Right cardiac atrium (tissue), 5 donors: ENCODE results near the gene SLC43A2. TPM values are rescaled to one million over a fixed set of nuclear protein-coding genes. Genes with fewer than 3 reads are reported as not detected.
"Not testable (repeated sequence)": the region's sequence is repeated elsewhere in the genome, so short reads cannot be mapped to it uniquely, and the experiment has no call there.

Source experiments
- ATAC-seq, 2 donors: fragments of 200-7000 bp; cut with Tn5 transposase; one replicate each; pipeline versions ENCODE4 v1.8.0 to v1.9.1; 2020; ENCODE audit warnings: moderate library complexity in 2 of 2, mild to moderate bottlenecking in 1 of 2
- DNase-seq, 3 donors: peaks; one replicate each; pipeline ENCODE4 v3.0.0-alpha.2; 2020
- H3K27ac ChIP-seq: one replicate; pipeline ENCODE4 v1.5.1; 2013; ENCODE audit warnings: mild to moderate bottlenecking, low read length, control low read depth, moderate library complexity
- H3K27me3 ChIP-seq: one replicate; pipeline ENCODE4 v1.6.1; 2013; ENCODE audit not compliant: control insufficient read depth, insufficient read depth
- H3K4me1 ChIP-seq: one replicate; pipeline ENCODE4 v1.6.1; 2013; ENCODE audit warnings: low read length; ENCODE audit not compliant: control insufficient read depth, insufficient read depth
- H3K4me3 ChIP-seq: one replicate; pipeline ENCODE4 v1.5.1; 2013; ENCODE audit warnings: low read length, control low read depth
- H3K9me3 ChIP-seq: one replicate; pipeline ENCODE4 v1.6.1; 2013; ENCODE audit warnings: low read length; ENCODE audit not compliant: control insufficient read depth
- WGBS: extraction: QIAGEN DNeasy Blood & Tissue Kit; methylation state at CpG from one replicate; pipeline ENCODE4 v1.1.7; 2013; 5-methylcytosine and 5-hydroxymethylcytosine counted together
- intact Hi-C, 4 donors: fragments of 100-400 bp; cut with DNase I; formaldehyde crosslinking; loops; one replicate each; pipeline versions ENCODE4 v1.11.0 to v1.14.0; 2022 to 2023
- polyA plus RNA-seq: library from polyadenylated mRNA; stranded (reverse); fragments of 200-250 nt; gene quantifications from one replicate; pipeline ENCODE4 v1.2.3, GENCODE V29; 2013
- total RNA-seq, 4 donors: library from RNA; stranded (reverse); fragmentation: NEBNext Ultra II Directional; extraction: Animal tissue kit (Norgen Biotek cat#: 25700); gene quantifications; one replicate each; pipeline ENCODE4 v1.2.1, GENCODE V29; 2021
- donor health status: healthy with polysubstance abuse.
- donor health status: DM: no; HTN: yes; CAD: no.
- donor health status: DM: no; HTN: no; CAD: no.
- donor health status: DM: no; HTN: yes; CAD: no; lungs with severe emphysema.
- donor health status: DM: yes; HTN: yes; CAD: no.

The SLC43A2 gene
- total and polyA plus RNA-seq, 5 donors, result 3.4 to 6.7 (median 5.2) TPM

- DNase-seq (peak; percentile 88 to 97 (median 96)), ATAC-seq (peak; percentile 64 to 69)
- Histone ChIP-seq H3K27ac (peak overlapping the region; percentile 43), H3K27me3 (no peaks in the 10 kb centered on the region), H3K9me3 (no peaks in the 10 kb centered on the region), H3K4me1 (no peaks in the 10 kb centered on the region), H3K4me3 (no peak overlapping the region)
- 17% methylated on average over 19 of the region's 19 CpGs for WGBS
- intact Hi-C loops, result loop anchor here in 3 of 4 donors (2.0 to 5.0 kb wide), 3 partner anchors 53 to 453 kb away; partner anchors contain the start of genes SLC43A2 (in 2 of the 3) and RTN4RL1 (in 1 of the 3)
Observed at GRCh38 chr17:1573932-1574696, 54.5 kb downstream of the SLC43A2 start.

- 79% methylated on average over 5 of the region's 5 CpGs for WGBS
- H3K4me3 ChIP-seq, H3K27me3 ChIP-seq, H3K27ac ChIP-seq, DNase-seq, H3K9me3 ChIP-seq, H3K4me1 ChIP-seq, ATAC-seq: not testable (repeated sequence)
- intact Hi-C loops, result loop anchor here in 1 of 4 donors (5.0 kb wide), 1 partner anchor 455 kb away; the partner anchor contains the start of gene RTN4RL1
Observed at GRCh38 chr17:1572646-1573045, 56.0 kb downstream of the SLC43A2 start.

- no peak for ATAC-seq
- WGBS, result 79% methylated on average over 18 of the region's 18 CpGs
- intact Hi-C loops, result loop anchor here in 1 of 4 donors (5.0 kb wide), 1 partner anchor 456 kb away; the partner anchor contains the start of gene RTN4RL1
Observed at GRCh38 chr17:1571341-1571704, 57.3 kb downstream of the SLC43A2 start.

DNA sequence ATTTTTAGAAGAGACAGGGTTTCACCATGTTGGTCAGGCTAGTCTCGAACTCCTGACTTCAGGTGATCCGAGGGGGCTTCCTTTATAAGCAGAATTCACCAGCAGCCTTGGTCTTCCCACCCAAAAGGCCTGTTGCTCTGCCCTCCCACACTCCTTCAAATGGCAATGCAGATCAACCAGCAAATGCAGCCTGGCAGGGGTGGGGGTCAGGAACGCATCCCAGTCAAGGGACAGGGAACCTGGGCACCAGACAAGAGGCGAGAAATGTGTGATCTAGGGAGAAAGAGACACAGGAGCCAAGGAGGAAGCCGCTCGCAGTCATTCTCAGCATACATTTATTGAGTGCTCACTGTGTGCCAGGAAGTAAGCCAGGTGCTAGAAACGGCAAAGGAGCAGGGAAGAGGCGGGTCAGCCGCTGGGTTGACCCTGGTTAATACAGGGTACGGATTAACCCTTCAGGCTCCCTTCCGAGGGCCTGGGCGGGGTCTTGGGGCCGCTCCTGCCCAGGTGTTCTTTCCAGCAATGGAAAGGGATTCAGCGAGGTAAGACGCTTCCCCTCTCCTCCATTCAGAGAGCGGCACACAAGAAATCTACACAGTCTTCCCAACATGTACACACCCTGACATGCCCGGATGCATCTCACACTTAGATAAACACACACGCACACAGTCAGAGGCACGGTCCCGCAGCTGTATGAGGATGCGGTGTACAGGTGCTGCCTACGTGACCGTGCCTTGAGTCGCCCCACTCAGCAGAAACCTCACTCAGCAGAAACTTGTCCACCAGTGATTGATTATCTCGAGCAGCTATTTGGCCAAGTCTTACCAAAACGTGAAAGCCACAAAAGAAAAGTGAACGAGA, 59.5 kb downstream of the SLC43A2 start:
- 69% methylated on average over 27 of the region's 27 CpGs for WGBS
- intact Hi-C loops, result no loop called here
- H3K9me3 ChIP-seq, result no peaks in the 10 kb centered on the region
- H3K4me1 ChIP-seq, result no peaks in the 10 kb centered on the region
- H3K4me3 ChIP-seq, result no peak overlapping the region
- H3K27ac ChIP-seq, result no peak overlapping the region
- no peaks in the 10 kb centered on the region for H3K27me3 ChIP-seq
- ATAC-seq, result no peak
- DNase-seq, result peak in 1 of 3 donors; percentile 9

More at GRCh38 chr17:1571341-1571704, 57.3 kb downstream of the SLC43A2 start:
- Histone ChIP-seq H3K4me3 (no peak overlapping the region), H3K27me3 (no peaks in the 10 kb centered on the region), H3K27ac (no peak overlapping the region), H3K4me1 (no peaks in the 10 kb centered on the region), H3K9me3 (no peaks in the 10 kb centered on the region)
- DNase-seq, result no peak

DNA sequence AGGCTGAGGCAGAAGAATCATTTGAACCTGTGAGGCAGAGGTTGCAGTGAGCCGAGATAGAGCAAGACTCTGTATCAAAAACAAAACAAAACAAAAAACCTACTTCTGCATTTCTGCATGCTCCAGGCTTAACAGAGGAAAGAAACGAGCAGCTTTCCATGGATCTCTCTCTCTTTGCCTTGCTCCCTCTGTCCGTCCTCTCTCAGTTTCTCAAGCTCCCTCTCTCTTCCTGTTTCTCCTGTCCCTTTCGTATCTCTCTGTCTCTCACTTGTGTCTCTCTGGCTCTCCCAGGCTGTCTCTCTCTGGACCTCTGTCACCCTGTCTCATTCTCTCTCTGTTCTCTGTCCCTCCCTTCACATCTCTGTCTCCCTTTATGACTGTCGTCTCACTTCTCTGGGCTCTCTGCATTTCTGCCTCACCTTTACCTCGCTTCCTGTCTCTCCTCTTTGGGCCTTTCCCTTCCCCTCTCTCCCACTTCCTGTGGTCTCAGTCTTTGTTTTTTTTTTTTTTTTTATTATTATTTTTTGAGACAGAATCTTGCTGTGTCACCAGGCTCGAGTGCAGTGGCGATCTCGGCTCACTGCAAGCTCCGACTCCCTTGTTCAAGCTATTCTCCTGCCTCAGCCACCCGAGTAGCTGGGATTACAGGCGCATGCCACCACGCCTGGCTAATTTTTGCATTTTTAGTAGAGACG, 62.0 kb downstream of the SLC43A2 start:
- Histone ChIP-seq H3K27ac (no peak overlapping the region), H3K9me3 (no peaks in the 10 kb centered on the region), H3K27me3 (no peaks in the 10 kb centered on the region), H3K4me1 (peaks cover under 1% of the 10 kb centered on the region), H3K4me3 (no peak overlapping the region)
- intact Hi-C loops, result no loop called here
- ATAC-seq, result no peak
- WGBS, result 56% methylated on average over 14 of the region's 14 CpGs
- DNase-seq, result peak in 1 of 3 donors; percentile 2

DNA sequence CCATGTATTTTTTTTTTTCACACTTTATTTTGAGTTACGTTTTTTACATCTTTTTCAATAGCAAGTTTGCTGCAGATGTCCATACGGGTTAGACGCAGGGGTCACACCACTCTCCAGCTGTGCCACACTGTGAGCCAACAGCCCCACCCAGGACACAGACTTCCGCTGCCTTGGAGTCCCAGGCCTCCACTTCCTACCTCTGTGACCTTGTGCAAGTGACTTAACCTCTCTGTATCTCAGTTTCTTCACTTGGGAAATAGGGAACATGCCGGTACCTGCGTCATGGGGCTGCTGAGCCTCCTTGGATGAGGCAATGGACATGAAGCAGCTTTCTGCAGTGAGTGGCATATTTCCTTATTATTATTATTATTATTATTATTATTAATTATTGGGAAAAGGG, 62.8 kb downstream of the SLC43A2 start:
- Histone ChIP-seq H3K27me3 (no peaks in the 10 kb centered on the region), H3K27ac (no peak overlapping the region), H3K4me1 (peaks cover 7% of the 10 kb centered on the region), H3K9me3 (no peaks in the 10 kb centered on the region), H3K4me3 (no peak overlapping the region)
- DNase-seq (peak in 1 of 3 donors; percentile 39), ATAC-seq (no peak)
- 47% methylated on average over 6 of the region's 6 CpGs for WGBS
- intact Hi-C loops, result no loop called here

DNA sequence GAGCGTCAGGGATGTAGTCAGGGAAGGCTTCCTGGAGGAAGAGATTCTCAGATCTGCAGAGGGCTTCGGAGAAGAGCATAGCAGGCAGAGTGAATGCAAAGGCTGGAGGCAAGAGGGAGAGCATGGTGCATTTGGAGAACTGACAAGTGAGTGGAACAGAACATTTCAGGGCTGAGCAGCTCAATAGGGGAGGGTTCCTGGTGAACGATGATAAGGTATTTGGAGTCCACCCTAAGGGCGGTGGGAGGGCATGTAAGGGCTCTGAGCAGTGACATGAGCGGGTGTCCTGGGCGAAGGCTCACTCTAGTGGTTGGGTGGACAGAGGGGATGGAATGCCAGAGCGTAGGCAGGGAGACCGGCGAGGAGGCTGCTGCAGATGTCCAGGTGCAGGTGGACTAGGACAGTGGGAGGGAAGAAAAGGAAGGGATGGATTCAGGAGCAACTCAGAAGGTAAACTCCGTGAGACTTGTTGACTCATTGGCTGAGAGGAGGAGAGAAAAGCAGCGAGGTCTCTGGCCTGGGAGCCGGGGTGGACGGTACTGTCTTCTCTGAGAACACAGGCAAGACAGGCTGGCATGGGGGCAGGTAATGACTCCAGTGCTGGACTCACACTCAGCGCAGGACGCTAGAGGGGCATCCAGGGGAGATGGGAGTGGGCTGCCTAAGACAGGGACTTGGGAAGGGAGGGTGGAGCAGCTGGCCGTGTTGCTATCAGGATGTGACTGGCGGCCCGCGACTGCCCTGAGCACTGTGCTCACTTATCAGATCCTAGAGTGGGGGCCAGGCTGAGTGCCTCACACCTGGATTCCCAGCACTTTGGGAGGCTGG, 64.6 kb downstream of the SLC43A2 start:
- intact Hi-C loops, result no loop called here
- DNase-seq (peak in 1 of 3 donors; percentile 51), ATAC-seq (no peak)
- Histone ChIP-seq H3K4me1 (peaks cover 14% of the 10 kb centered on the region), H3K27me3 (no peaks in the 10 kb centered on the region), H3K4me3 (no peak overlapping the region), H3K27ac (no peak overlapping the region), H3K9me3 (no peaks in the 10 kb centered on the region)
- WGBS, result 65% methylated on average over 19 of the region's 19 CpGs

- H3K9me3 ChIP-seq, H3K27ac ChIP-seq, H3K4me3 ChIP-seq, DNase-seq, H3K27me3 ChIP-seq, intact Hi-C loops, ATAC-seq: not testable (repeated sequence)
- 86% methylated on average over 15 of the region's 15 CpGs for WGBS
- H3K4me1 ChIP-seq, result peaks cover 14% of the 10 kb centered on the region
Observed at GRCh38 chr17:1563471-1563785, 65.2 kb downstream of the SLC43A2 start.

DNA sequence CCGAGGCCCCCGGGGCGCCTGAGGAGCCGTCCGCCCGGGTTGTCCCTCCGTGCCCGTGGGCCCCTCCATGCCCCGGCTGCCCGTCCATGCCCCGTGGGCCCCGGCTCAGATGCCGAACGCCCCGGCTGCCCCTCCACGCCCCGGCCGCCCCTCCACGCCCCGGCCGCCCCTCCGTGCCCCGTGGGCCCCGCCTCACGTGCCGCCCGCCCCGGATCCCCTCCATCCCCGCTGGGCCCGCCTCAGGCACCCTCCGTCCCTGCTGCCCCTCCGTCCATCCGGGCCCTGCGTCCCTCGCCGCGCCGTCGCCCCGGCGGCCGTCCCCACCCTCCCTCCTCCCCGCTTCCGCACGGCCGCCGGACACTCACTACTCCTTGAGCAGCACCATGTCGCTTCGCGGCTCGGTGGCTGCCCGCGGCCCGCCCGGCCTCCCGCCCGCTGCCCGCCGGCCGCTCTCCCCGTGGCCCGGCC, 66.4 kb downstream of the SLC43A2 start:
- ATAC-seq, result peak; percentile 12 to 40

More for the DNA sequence above, 66.4 kb downstream of the SLC43A2 start:
- Histone ChIP-seq H3K4me1 (peaks cover 14% of the 10 kb centered on the region), H3K9me3 (no peaks in the 10 kb centered on the region), H3K27me3 (no peaks in the 10 kb centered on the region), H3K27ac (peak overlapping the region; percentile 65), H3K4me3 (peak overlapping the region; percentile 91)
- intact Hi-C loops, result no loop called here
- peak; percentile 67 to 83 (median 83) for DNase-seq
- under 1% methylated on average over 62 of the region's 62 CpGs for WGBS
